WTC11 (cell line): ENCODE data around the gene TMTC1.

Source experiments
- IRF2 ChIP-seq: sonication (generic); formaldehyde crosslinking; IDR thresholded peaks from 2 replicates; pipeline ENCODE4 v1.8.0; 2022; ENCODE audit warnings: low read depth, missing genetic modification reagents, borderline replicate concordance
- JUN ChIP-seq: sonication (generic); formaldehyde crosslinking; IDR thresholded peaks from 2 replicates; pipeline ENCODE4 v1.8.0; 2023; ENCODE audit warnings: mild to moderate bottlenecking, missing genetic modification reagents
- NFE2L1 ChIP-seq: sonication (generic); formaldehyde crosslinking; IDR thresholded peaks from 2 replicates; pipeline ENCODE4 v1.8.1; 2023; ENCODE audit warnings: missing genetic modification reagents
- SMAD4 ChIP-seq: sonication (generic); formaldehyde crosslinking; IDR thresholded peaks from 2 replicates; pipeline ENCODE4 v1.8.0; 2022; ENCODE audit warnings: mild to moderate bottlenecking, missing genetic modification reagents
- TF ChIP-seq, protein P1 (sequence below): fragments of 200-600 bp; IDR thresholded peaks from 2 replicates; pipeline ENCODE4 v1.8.0; 2022; ENCODE audit warnings: antibody characterized with exemption
- TF ChIP-seq, protein P2 (sequence below): sonication (generic); formaldehyde crosslinking; IDR thresholded peaks from 2 replicates; pipeline ENCODE4 v1.8.0; 2022; ENCODE audit warnings: mild to moderate bottlenecking, missing genetic modification reagents
- TF ChIP-seq, protein P3 (sequence below): sonication (generic); formaldehyde crosslinking; IDR thresholded peaks from 2 replicates; pipeline ENCODE4 v1.8.1; 2023; ENCODE audit warnings: mild to moderate bottlenecking, missing genetic modification reagents, moderate library complexity

DNA sequence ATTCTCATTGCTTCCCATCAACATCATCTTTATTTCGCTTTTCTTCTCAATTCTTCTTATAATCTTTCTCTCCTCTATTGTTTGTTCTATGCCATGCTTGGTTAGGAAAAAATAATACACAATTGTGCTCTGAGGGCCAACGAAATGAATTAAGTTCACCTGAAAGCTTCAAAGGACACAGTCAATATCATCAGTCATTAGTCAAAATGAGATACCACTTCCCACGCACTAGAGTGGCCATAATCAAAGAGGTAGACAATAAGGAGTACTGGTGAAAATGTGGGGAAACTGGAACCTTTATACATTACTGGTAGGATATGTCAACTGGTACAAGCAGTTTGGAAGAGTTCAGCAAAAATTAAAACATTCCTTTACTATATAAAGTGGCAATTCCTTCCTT, 91.5 kb downstream of the TMTC1 start:
- TF ChIP-seq SMAD4 (CRISPR knock-in tag) (no peak), NFE2L1 (CRISPR knock-in tag) (no peak), IRF2 (CRISPR knock-in tag) (no peak), JUN (no peak)
- TF ChIP-seq, protein P1, sequence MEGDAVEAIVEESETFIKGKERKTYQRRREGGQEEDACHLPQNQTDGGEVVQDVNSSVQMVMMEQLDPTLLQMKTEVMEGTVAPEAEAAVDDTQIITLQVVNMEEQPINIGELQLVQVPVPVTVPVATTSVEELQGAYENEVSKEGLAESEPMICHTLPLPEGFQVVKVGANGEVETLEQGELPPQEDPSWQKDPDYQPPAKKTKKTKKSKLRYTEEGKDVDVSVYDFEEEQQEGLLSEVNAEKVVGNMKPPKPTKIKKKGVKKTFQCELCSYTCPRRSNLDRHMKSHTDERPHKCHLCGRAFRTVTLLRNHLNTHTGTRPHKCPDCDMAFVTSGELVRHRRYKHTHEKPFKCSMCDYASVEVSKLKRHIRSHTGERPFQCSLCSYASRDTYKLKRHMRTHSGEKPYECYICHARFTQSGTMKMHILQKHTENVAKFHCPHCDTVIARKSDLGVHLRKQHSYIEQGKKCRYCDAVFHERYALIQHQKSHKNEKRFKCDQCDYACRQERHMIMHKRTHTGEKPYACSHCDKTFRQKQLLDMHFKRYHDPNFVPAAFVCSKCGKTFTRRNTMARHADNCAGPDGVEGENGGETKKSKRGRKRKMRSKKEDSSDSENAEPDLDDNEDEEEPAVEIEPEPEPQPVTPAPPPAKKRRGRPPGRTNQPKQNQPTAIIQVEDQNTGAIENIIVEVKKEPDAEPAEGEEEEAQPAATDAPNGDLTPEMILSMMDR = no peak
- TF ChIP-seq, protein P2, sequence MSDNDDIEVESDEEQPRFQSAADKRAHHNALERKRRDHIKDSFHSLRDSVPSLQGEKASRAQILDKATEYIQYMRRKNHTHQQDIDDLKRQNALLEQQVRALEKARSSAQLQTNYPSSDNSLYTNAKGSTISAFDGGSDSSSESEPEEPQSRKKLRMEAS = no peak
- TF ChIP-seq, protein P3, sequence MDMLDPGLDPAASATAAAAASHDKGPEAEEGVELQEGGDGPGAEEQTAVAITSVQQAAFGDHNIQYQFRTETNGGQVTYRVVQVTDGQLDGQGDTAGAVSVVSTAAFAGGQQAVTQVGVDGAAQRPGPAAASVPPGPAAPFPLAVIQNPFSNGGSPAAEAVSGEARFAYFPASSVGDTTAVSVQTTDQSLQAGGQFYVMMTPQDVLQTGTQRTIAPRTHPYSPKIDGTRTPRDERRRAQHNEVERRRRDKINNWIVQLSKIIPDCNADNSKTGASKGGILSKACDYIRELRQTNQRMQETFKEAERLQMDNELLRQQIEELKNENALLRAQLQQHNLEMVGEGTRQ = no peak
